Amygdala (tissue), 56 donors: Measurements from ENCODE around the gene SLC35F3.

Experiments
- DNase-seq, 56 donors: peaks; one replicate each; lab custom pipeline; 2025; lab: John Stamatoyannopoulos, UW

Gene SLC35F3

GRCh38 chr1:233971753-233972152, 67.3 kb downstream of the SLC35F3 start:
- no peak for DNase-seq

- DNase-seq = no peak
Observed at GRCh38 chr1:233972563-233972950, 68.1 kb downstream of the SLC35F3 start.

DNA sequence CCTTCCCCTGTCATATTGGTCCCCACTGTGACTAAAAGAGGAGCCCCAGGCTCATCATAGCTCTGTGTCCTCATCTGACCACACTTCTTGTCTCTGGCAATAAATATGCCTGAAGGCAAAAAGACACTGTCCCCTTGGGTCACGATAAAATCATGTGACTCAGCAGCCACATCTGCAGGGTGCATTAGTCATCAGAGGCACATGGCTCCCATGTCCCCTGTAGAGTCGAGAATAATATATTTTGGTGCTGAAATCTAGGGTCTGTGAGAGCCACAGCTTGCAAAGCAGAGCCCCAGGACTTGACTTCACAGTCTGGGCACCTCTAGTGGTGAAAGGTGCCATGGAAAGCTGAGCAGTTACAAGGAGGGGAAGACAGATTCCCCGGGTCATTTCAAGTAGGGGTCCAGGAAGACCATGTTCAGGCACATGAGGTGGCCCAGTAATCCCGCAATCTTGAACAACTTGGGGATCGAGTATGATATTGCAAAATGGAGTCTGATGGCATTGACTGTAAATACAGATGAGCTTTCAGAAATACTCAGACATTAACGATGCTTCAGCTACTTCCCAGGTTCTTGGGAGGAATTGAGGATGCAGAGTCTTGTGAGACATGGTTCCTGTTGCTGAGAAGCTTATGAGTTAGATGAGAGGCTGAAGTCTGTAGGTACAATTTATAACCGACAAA, 68.6 kb downstream of the SLC35F3 start:
- DNase-seq = no peak

DNA sequence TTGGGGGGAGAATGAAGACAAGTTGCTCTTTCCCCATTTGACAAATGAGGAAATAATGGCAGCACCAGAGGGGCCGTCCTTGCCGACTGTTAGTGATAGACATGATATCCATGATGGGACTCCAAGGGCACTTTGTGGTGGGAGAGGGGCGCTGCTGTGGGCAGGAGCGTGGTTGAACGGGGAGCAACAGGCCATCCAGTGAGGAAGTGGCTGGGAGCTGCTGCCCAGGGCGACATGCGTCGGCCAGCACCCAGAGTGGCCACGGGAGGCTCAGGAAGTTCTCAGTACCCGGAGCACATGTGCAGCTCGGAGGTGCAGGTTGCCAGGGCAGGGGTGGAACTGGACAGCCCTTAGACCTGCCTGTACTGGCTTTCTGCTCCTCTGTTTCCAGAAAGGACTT, 71.0 kb downstream of the SLC35F3 start:
- DNase-seq = no peak

DNA sequence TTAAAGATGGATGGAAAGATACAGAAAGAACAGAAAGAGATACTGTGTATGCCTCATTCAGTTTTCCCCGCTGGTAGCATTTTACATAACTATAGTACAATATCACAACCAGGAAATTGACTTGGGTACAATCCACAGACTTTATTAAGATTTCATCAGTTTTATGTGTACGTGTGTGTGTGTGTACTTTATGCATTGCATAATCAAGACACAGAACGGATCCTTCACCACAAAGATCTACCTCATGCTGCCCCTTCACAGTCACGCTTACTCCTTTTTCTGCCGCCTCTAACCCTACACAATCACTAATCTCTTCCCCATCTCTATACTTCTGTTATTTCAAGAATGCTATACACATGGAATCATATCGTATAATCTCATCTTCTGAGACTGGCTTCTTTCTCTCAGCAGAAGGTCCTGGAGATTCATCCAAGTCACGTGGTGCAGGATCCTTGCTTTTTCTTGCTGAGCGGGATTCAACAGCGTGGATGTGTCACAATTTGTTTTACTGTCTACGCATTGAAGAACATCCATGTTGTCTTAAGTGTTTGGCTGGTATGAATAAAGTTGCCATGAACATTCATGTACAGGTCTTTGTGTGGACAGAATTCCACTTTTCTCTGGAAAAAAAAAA, 76.7 kb downstream of the SLC35F3 start:
- no peak for DNase-seq

GRCh38 chr1:233982827-233983518, 78.5 kb downstream of the SLC35F3 start:
- no peak for DNase-seq

DNA sequence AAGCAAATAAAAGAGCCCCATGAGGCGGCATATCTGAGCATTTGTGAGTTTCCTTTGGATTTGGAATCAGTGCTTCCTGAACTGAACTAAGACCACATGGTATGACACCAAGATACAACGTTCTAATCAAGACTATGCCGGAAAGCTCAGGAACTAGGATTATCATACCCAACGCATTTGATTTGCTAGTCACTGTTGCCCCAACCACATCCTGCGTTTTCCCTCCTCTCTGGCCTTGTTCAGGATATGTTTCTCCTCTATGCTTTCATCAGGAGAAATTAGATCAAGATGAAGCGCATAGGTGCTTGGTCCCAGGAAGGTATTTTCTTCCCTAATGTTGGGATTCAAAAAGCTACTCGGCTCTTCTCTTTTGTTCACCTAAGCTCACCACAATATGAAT, 79.3 kb downstream of the SLC35F3 start:
- no peak for DNase-seq

DNA sequence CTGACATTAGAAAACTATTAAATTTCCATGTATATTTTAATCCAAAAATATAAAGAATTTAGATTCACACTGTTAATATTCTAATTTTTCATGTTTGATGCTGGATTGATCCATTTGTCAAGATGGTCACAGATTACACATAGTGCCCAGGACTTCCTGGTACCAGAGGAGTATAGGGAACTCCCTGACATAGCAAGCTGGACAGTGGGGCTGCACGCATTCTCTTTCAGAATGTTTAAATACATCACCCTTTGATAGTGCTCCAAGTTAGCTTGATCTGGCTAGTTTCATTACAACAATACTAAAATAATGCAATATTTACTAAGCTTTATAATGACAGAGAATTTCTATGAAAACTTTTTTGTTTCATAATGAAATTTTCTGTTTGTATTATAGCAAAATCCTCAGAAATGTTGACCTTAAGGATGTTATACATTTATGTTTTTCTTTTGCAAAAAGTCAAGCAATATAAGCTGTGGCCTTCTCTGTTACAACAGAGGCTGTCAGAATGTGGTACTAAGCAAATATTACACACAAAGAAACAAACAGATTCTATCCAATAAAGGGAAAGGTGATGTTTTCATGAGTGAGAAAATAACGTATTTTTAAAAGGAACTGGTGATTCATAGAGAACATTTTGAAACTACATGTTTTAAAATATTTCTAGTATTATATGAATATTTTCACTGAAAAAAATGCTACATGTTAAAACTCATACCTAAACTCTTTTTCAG, 84.7 kb downstream of the SLC35F3 start:
- DNase-seq = peak in 1 of 56 donors; percentile 0

- no peak for DNase-seq
Observed at GRCh38 chr1:233990486-233990885, 86.0 kb downstream of the SLC35F3 start.

GRCh38 chr1:233993651-233994050, 89.2 kb downstream of the SLC35F3 start:
- DNase-seq = peak in 1 of 56 donors; percentile 11

DNA sequence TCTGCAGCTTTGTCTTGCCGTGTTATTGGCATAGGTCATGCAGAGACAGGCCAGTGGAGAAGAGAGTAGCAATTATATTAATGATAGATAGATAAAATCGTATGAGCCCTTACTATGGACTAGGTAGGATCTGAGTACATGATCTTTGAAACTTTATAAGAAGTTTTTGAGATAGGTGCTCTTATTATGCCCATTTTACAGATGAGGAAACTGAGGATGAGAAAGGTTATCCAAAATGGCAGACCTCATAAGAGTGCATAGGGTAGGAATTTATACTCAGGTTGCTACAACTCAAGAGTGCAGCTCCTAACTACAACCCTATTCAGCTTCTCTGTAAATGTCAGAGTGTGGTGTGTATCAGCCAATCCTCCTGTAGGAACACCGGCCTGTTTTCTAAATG, 89.6 kb downstream of the SLC35F3 start:
- DNase-seq = no peak

GRCh38 chr1:233998456-233998855, 94.0 kb downstream of the SLC35F3 start:
- no peak for DNase-seq

GRCh38 chr1:233998891-233999290, 94.4 kb downstream of the SLC35F3 start:
- DNase-seq = no peak

GRCh38 chr1:234000557-234001041, 96.1 kb downstream of the SLC35F3 start:
- DNase-seq = peak in 15 of 56 donors; percentile 1 to 17 (median 6)

- no peak for DNase-seq
Observed at GRCh38 chr1:234001817-234002216, 97.3 kb downstream of the SLC35F3 start.

- no peak for DNase-seq
Observed at GRCh38 chr1:234004591-234004990, 100.1 kb downstream of the SLC35F3 start.

DNA sequence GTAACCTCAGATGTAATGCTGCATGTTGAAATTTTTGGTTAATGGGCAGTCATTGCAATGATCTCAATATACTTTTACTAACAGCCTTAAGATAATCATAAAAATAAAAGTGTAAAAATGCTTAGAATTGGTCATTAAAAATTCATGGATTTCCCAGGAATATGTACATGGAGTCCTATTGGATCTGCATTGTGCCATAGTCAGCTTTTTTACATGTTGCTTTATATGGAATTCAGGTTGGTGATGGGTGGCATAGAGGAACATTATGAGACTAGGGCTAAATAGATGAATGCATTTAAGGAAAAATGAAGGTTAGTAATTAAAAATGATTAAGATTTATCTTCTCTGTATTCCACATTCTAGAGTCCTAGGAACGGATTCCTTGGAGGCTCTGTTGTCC, 103.2 kb downstream of the SLC35F3 start:
- no peak for DNase-seq

DNA sequence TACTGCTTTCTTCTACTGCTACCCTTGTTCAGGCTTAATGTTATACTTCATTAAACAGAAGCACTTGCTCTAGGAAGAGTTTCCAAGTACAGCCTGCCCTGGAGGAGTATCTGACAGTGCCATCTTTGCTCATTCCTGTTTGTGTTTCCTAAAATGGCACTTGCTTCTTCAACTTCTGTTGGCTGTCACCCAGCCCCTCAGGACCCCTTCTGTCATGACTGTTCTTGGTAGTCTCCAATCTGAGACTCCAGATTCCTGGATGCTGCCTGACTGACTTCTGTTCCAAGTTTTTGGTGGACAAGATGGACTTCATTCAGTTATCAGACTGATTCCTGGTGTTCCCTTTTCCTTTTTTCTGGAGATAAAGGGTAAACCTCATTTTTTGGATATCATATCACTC, 104.1 kb downstream of the SLC35F3 start:
- DNase-seq = no peak

- no peak for DNase-seq
Observed at GRCh38 chr1:234009668-234010067, 105.2 kb downstream of the SLC35F3 start.

DNA sequence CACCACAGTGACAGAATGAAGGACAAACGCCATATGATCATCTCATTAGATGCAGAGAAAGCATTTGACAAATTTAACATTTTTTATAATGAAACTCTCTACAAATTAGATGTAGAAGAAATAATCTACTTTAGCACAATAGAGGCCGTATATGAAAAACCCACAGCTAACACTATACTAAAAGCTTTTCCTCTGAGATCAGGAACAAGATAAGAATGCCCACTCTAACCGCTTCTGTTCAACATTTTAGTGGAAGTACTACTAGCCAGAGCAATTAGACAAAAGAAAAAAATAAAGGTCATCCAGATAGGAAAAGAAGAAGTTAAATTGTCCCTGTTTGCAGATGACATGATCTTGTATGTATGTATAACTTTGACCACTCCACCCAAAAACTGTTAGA, 109.7 kb downstream of the SLC35F3 start:
- no peak for DNase-seq

- no peak for DNase-seq
Observed at GRCh38 chr1:234018816-234019215, 114.3 kb downstream of the SLC35F3 start.
